NCI-H1417 (cell line): Measurements from ENCODE around the gene NKD1.

ENCODE experiments used
- DNase-seq, 3 experiments: peaks; one replicate each; lab custom pipeline; 2025; lab: John Stamatoyannopoulos, UW

The NKD1 gene

DNA sequence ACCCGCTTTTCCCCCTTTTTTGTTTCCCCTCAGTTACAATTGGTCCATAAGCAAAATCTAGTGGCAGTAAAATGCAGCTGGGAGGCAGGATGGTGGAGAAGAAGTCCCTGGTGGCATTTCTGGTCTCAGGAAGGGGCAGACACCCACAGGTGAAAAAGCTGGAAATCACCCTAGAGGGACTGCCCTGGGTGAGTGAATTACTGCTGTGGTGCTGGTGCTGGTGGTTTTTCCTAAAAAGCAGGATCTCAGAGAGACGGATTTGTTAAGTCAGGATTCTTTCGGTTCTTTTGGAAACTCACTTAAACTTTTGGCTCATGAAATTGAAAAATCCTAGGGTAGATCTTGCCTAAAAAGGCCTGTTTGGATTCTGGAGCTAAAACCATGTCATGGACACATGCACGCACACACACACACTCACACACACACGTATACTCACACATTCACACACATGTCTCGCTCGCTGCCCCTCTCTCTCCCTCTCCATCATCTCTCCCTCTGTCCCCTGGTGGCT is 65.8 kb downstream of the NKD1 start:
- DNase-seq: no peak

GRCh38 chr16:50614955-50615724 is 66.9 kb downstream of the NKD1 start:
- DNase-seq: no peak

GRCh38 chr16:50615891-50616290 is 67.7 kb downstream of the NKD1 start:
- DNase-seq: no peak

DNA sequence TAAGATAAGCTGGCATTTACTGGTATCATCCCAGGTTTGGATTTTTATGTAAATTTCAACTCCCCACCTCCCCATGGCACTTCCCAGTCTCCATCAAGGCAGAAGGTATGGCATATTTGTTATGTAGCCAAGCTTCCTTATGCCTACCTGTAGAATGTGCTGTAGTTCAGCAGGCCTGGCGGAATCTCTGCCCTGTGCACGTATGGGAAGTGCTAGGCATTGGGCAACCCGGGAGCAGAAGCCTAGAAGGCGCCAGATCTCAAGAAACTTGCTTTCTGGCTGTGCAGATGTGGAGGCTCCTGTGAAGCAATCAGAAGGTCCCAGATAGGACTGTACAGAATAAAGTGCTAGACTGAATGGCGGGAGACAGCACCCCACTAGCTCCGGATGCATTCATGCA is 68.2 kb downstream of the NKD1 start:
- no peak for DNase-seq

- DNase-seq: no peak
These were observed 68.9 kb downstream of the NKD1 start for GRCh38 chr16:50616883-50617645.

DNA sequence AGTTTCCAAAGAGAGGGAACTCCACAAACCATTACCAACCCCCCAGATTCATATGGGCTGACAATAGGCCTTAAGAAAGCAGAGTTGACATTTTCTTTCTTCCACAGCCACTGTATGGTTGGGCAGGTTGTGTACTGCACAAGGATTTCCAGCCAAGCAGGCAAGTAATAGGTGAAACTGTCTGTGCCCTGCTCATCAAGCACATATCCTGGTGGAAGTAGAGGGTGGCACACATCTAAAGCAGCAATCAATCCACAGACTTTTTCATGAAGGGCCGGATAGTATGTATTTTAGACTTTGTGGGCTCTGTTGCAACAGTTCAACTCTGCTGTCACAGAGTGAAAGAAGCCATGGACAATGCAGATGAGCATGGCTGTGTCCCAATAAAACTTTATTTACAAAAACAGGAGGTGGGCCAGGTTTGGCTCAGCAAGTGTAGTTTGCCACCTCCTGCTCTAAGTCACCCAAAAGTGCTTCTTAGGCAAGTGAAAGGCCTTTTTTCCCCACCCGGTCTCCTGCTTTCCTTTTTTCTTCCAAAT is 69.5 kb downstream of the NKD1 start:
- DNase-seq: no peak

GRCh38 chr16:50618238-50618918 is 70.2 kb downstream of the NKD1 start:
- DNase-seq: no peak

- no peak for DNase-seq
These were observed 71.7 kb downstream of the NKD1 start for GRCh38 chr16:50619702-50620491.

- DNase-seq: no peak
These were observed 72.7 kb downstream of the NKD1 start for GRCh38 chr16:50620646-50621451.

GRCh38 chr16:50621452-50621792 is 73.2 kb downstream of the NKD1 start:
- no peak for DNase-seq

- DNase-seq: no peak
These were observed 73.8 kb downstream of the NKD1 start for GRCh38 chr16:50622029-50622428.

GRCh38 chr16:50622643-50623369 is 74.6 kb downstream of the NKD1 start:
- no peak for DNase-seq

GRCh38 chr16:50624449-50624970 is 76.3 kb downstream of the NKD1 start:
- DNase-seq: no peak

GRCh38 chr16:50625374-50625773 is 77.2 kb downstream of the NKD1 start:
- DNase-seq: no peak

GRCh38 chr16:50626868-50627267 is 78.7 kb downstream of the NKD1 start:
- no peak for DNase-seq

- DNase-seq: peak in 1 of 3 experiments; percentile 11
These were observed 79.2 kb downstream of the NKD1 start for GRCh38 chr16:50627419-50627818.

DNA sequence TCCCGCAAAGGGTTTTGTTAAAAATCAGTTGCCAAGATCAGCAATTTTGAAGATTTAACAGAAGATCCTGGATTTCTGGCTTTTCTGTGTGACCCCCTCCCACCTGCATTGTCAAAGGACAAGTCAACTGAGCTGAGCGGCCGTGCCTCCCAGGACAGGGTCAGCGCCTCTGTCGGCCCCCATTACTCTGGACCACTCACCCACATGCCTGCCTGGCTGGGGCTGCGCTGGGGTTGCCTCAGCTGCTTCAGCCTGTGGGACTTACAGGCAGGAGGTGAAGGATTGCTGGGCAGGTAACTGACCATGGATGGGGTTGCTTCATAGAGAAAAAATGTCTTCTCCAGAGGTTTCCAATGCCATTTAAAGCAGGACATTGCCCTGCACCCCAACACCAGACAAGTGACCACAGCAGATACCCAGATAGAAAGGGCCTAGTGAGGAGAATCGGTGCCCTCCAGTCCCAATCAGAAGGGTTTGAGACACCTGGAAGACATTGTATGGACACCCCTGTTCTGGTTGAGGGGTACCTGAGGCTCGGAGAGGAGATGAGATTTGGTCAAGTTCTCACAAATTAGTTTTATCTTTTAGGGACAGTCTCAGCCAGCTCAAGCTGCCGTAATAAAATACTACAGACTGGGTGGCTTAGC is 80.1 kb downstream of the NKD1 start:
- DNase-seq: no peak

DNA sequence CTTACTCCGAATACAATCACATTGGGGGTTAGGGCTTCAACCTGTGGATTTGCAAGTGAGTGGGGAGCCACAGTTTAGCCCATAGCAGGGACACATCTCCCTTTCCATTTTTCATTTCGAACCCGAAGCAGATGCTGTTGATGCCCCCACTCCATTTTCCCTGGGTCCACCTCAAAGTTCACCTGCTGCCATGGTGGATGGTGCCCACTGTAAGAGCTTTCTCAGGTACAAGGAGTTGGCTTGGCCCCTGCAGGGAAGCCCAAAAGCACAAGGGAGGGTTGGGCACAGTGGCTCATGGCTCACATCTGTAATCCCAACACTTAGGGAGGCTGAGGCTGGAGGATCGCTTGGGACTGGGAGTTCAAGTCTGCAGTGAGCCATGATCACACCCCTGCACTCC is 81.1 kb downstream of the NKD1 start:
- no peak for DNase-seq

GRCh38 chr16:50630394-50631020 is 82.3 kb downstream of the NKD1 start:
- no peak for DNase-seq
